K562 (cell line): Measurements from ENCODE around the gene C2orf92. TPM values are rescaled to one million over a fixed set of nuclear protein-coding genes. Genes with fewer than 3 reads are reported as not detected.

Source experiments
- ATAC-seq: fragments of 200-7000 bp; cut with Tn5 transposase; 3 replicates; pipeline ENCODE4 v1.9.1; 2020; ENCODE audit warnings: moderate library complexity
- BruUV-seq: library from RNA; stranded (reverse); fragments of 400-500 nt; replicated peaks from 2 replicates; lab custom pipeline; 2021; lab: Mats Ljungman, UMichigan
- CTCF ChIA-PET: fragments of 300-600 bp; formaldehyde crosslinking; extraction: SDS; loops from one replicate; lab custom pipeline; 2021; ENCODE audit warnings: low intra/inter-chr PET ratio; lab: Yijun Ruan, JAX
- POLR2A ChIA-PET: fragments of 300-600, 350-650 bp; sonication (Branson Sonifier 250); formaldehyde crosslinking; extraction: SDS; loops from one replicate; lab custom pipeline; 2021; ENCODE audit warnings: antibody characterized with exemption, inconsistent platforms; lab: Yijun Ruan, JAX
- DNase-seq, 4 experiments: peaks; one replicate each; pipeline versions ENCODE4 v3.0.0 to v3.0.0-alpha.2; 2011 to 2018; ENCODE audit warnings: low spot score in 3 of 4, mixed read lengths in 3 of 4; ENCODE audit errors: extremely low read depth in 1 of 4
- FAIRE-seq: peaks from 2 replicates; lab custom pipeline; 2011; peaks lifted over from hg19 to GRCh38; lab: Jason Lieb, UNC
- H2AFZ ChIP-seq: 2 replicates; pipeline ENCODE4 v1.6.0; 2011; ENCODE audit warnings: low read depth, low read length, control low read depth, inconsistent platforms
- H3K27ac ChIP-seq: fragments of 200-600 bp; 3 replicates; pipeline ENCODE4 v1.8.0; 2011; ENCODE audit warnings: low read depth, mild to moderate bottlenecking, control low read depth, inconsistent platforms, low read length, moderate library complexity, mixed read lengths; ENCODE audit errors: extremely low read depth
- H3K27me3 ChIP-seq, 2 experiments: fragments of 300-600 bp in 1 of 2; 2 replicates in 1 of 2; 3 replicates in 1 of 2; pipeline versions ENCODE4 v1.6.0 to v1.8.0; 2011; ENCODE audit warnings: inconsistent platforms in 2 of 2, low read length in 2 of 2, mild to moderate bottlenecking in 1 of 2, mixed read lengths in 1 of 2, moderate library complexity in 1 of 2; ENCODE audit not compliant: control insufficient read depth in 2 of 2, insufficient read depth in 2 of 2
- H3K36me3 ChIP-seq: fragments of 300-600 bp; 3 replicates; pipeline ENCODE4 v1.8.0; 2011; ENCODE audit warnings: mild to moderate bottlenecking, low read length, inconsistent platforms; ENCODE audit not compliant: control insufficient read depth, insufficient read depth
- H3K4me1 ChIP-seq, 2 experiments: fragments of 200-600 bp in 1 of 2; replicated peaks in 1 of 2; 2 replicates in 1 of 2; 3 replicates in 1 of 2; pipeline versions ENCODE4 v1.5.1 to v1.8.0; 2011; ENCODE audit warnings: inconsistent platforms in 2 of 2, low read length in 2 of 2, mild to moderate bottlenecking in 1 of 2, mixed read lengths in 1 of 2, moderate library complexity in 1 of 2; ENCODE audit not compliant: control insufficient read depth in 2 of 2, insufficient read depth in 2 of 2
- H3K4me2 ChIP-seq: 2 replicates; pipeline ENCODE4 v1.6.1; 2011; ENCODE audit warnings: low read length, control low read depth, inconsistent platforms, mixed read lengths; ENCODE audit not compliant: insufficient read depth
- H3K4me3 ChIP-seq: fragments of 200-600 bp; sonication (generic), shearing (Covaris generic); 2 replicates; pipeline ENCODE4 v1.5.1; 2016; ENCODE audit warnings: control low read depth, inconsistent platforms
- H3K79me2 ChIP-seq: fragments of 200-600 bp; 3 replicates; pipeline ENCODE4 v1.8.0; 2011; ENCODE audit warnings: low read length, inconsistent platforms; ENCODE audit not compliant: control insufficient read depth, insufficient read depth
- H3K9ac ChIP-seq, 2 experiments: 2 replicates each; pipeline versions ENCODE4 v1.6.0 to v1.6.1; 2011; ENCODE audit warnings: low read depth in 2 of 2, low read length in 2 of 2, control low read depth in 1 of 2, inconsistent platforms in 1 of 2, mild to moderate bottlenecking in 1 of 2, mixed read lengths in 1 of 2; ENCODE audit not compliant: insufficient read depth in 1 of 2
- H3K9me1 ChIP-seq: one replicate; pipeline ENCODE4 v1.6.0; 2011; ENCODE audit warnings: inconsistent platforms, mild to moderate bottlenecking, low read length, moderate library complexity; ENCODE audit not compliant: control insufficient read depth, insufficient read depth
- H3K9me3 ChIP-seq: replicated peaks from 2 replicates; pipeline ENCODE4 v1.5.1; 2011; ENCODE audit warnings: low read depth, low read length, inconsistent platforms; ENCODE audit not compliant: control insufficient read depth, insufficient read depth
- H4K20me1 ChIP-seq: replicated peaks from 2 replicates; pipeline ENCODE4 v1.6.1; 2011; ENCODE audit warnings: low read length, inconsistent platforms, mixed read lengths; ENCODE audit not compliant: control insufficient read depth, insufficient read depth
- BCOR ChIP-seq: fragments of 450-650 bp; IDR thresholded peaks from 2 replicates; pipeline ENCODE4 v1.6.1; 2016
- CCAR2 ChIP-seq: fragments of 200-400 bp; formaldehyde crosslinking; IDR thresholded peaks from 2 replicates; pipeline ENCODE4 v1.6.1; 2017; ENCODE audit warnings: mild to moderate bottlenecking, low read depth, low read length
- EP300 ChIP-seq: IDR thresholded peaks from 2 replicates; pipeline ENCODE4 v1.6.1; 2012; ENCODE audit warnings: low read length, improper control_type of control experiment
- FOXO4 ChIP-seq: fragments of 450-650 bp; formaldehyde crosslinking; IDR thresholded peaks from 2 replicates; pipeline ENCODE4 v1.4.0; 2020; ENCODE audit warnings: mild to moderate bottlenecking, moderate library complexity
- FOXP4 ChIP-seq: sonication (generic); formaldehyde crosslinking; IDR thresholded peaks from 2 replicates; pipeline ENCODE4 v1.8.0; 2022; ENCODE audit warnings: mild to moderate bottlenecking, missing genetic modification reagents, borderline replicate concordance
- GABPB2 ChIP-seq: fragments of 250-450 bp; sonication (Bioruptor Pico); conservative IDR thresholded peaks from 2 replicates; pipeline ENCODE4 v1.5.1; 2021; ENCODE audit warnings: mild to moderate bottlenecking
- GATA2 ChIP-seq: sonication (generic); formaldehyde crosslinking; IDR thresholded peaks from 2 replicates; pipeline ENCODE4 v1.4.0; 2020; ENCODE audit warnings: mild to moderate bottlenecking, missing genetic modification reagents
- GTF2E2 ChIP-seq: fragments of 200-800 bp; sonication (Bioruptor generic); IDR thresholded peaks from 2 replicates; pipeline ENCODE4 v1.6.1; 2016; ENCODE audit warnings: missing genetic modification characterization, missing compliant biosample characterization
- HMGXB4 ChIP-seq: sonication (generic); formaldehyde crosslinking; IDR thresholded peaks from 2 replicates; pipeline ENCODE4 v1.8.1; 2023; ENCODE audit warnings: mild to moderate bottlenecking, missing genetic modification reagents
- MEIS2 ChIP-seq: fragments of 450-650 bp; IDR thresholded peaks from 2 replicates; pipeline ENCODE4 v1.6.1; 2014; ENCODE audit warnings: mild to moderate bottlenecking; ENCODE audit not compliant: partially characterized antibody
- PHTF2 ChIP-seq: fragments of 250-450 bp; sonication (Bioruptor Pico); IDR thresholded peaks from 2 replicates; pipeline ENCODE4 v1.5.0; 2021; ENCODE audit warnings: mild to moderate bottlenecking
- RFX5 ChIP-seq: IDR thresholded peaks from 2 replicates; pipeline ENCODE4 v1.6.1; 2011; ENCODE audit warnings: low read depth, mild to moderate bottlenecking, improper control_type of control experiment, low read length
- SMAD2 ChIP-seq: fragments of 150-350 bp; IDR thresholded peaks from 2 replicates; pipeline ENCODE4 v1.6.1; 2014; ENCODE audit warnings: low read depth, mild to moderate bottlenecking, low read length
- TFAM ChIP-seq: fragments of 250-450 bp; sonication (Bioruptor Pico); conservative IDR thresholded peaks from 2 replicates; pipeline ENCODE4 v1.5.0; 2021; ENCODE audit warnings: mild to moderate bottlenecking, moderate library complexity
- TRIM24 ChIP-seq, 2 experiments: fragments of 450-650 bp; IDR thresholded peaks; 2 replicates each; pipeline ENCODE4 v1.6.1; 2016
- U2AF1 ChIP-seq: fragments of 200-400 bp; formaldehyde crosslinking; optimal IDR thresholded peaks from 2 replicates; pipeline ENCODE3; 2017; ENCODE audit warnings: mild to moderate bottlenecking, low read depth, low read length, moderate library complexity
- ZNF124 ChIP-seq: sonication (generic); formaldehyde crosslinking; IDR thresholded peaks from 2 replicates; pipeline ENCODE4 v1.8.1; 2022; ENCODE audit warnings: missing genetic modification reagents
- ZNF311 ChIP-seq: fragments of 250-450 bp; sonication (Bioruptor Pico); IDR thresholded peaks from 2 replicates; pipeline ENCODE4 v1.4.0; 2020; ENCODE audit warnings: mild to moderate bottlenecking, moderate library complexity
- ZNF778 ChIP-seq: fragments of 450-650 bp; formaldehyde crosslinking; IDR thresholded peaks from 2 replicates; pipeline ENCODE4 v1.4.0; 2020; ENCODE audit warnings: mild to moderate bottlenecking, moderate library complexity
- WGBS: fragments of 100-300 bp; shearing (Covaris generic); methylation state at CpG from one replicate; pipeline ENCODE4 v1.1.6; 2016; ENCODE audit warnings: low coverage, mixed read lengths; ENCODE audit not compliant: insufficient coverage; ENCODE audit errors: missing lambda C conversion rate; 5-methylcytosine and 5-hydroxymethylcytosine counted together
- in situ Hi-C: fragments of 300-500 bp; cut with MboI; formaldehyde crosslinking; loops from 4 replicates; pipeline ENCODE4 v1.15.0; 2018; ENCODE audit warnings: inconsistent platforms, mixed read lengths
- intact Hi-C: fragments of 100-400 bp; cut with micrococcal nuclease; formaldehyde crosslinking; loops from 2 replicates; pipeline ENCODE4 v1.14.2; 2022
- polyA plus RNA-seq, 8 experiments: library from polyadenylated mRNA; depleted of rRNA in 4 of 8; stranded (reverse) in 5 of 8; unstranded in 3 of 8; fragments of >200 nt; fragmentation: Nextera tagmentation in 2 of 8; fragmentation: Illumina TruSeq in 1 of 8; extraction: Ambion mirVana in 2 of 8; extraction: Trizol in 1 of 8; gene quantifications; 2 replicates each; pipeline versions ENCODE4 v1.2.1 to v1.2.3, GENCODE V29; 2011 to 2014; ENCODE audit warnings: inconsistent platforms in 1 of 8, missing spikeins in 1 of 8
- total RNA-seq, 7 experiments: library from RNA; depleted of rRNA in 6 of 7; stranded (reverse); fragments of >200 nt in 6 of 7; fragmentation: Illumina TruSeq in 2 of 7; extraction: Trizol in 2 of 7; gene quantifications; 2 replicates each; pipeline versions ENCODE4 v1.2.1 to v1.2.3, GENCODE V29; 2011 to 2021; ENCODE audit warnings: low replicate concordance in 1 of 7

C2orf92 gene
- total and polyA plus RNA-seq, 9 of the 15 experiments (the other 6 are each of a cell fraction or from before 2014, with no cell fraction given): 0.65 to 6.8 (median 3.6) TPM

GRCh38 chr2:97743913-97744312 is 74.4 kb downstream of the C2orf92 start:
- Histone ChIP-seq H3K79me2 (no peaks in the 10 kb centered on the region), H3K27ac (no peak overlapping the region), H4K20me1 (no peaks in the 10 kb centered on the region), H2AFZ (no peak overlapping the region), H3K9me1 (no peaks in the 10 kb centered on the region), H3K4me2 (no peak overlapping the region), H3K4me3 (no peak overlapping the region), H3K36me3 (no peaks in the 10 kb centered on the region), H3K9ac (no peak overlapping the region), H3K27me3 (peaks cover 0 to 7% of the 10 kb centered on the region in 2 experiments; a peak in 2 of 5 replicates), H3K9me3 (no peaks in the 10 kb centered on the region), H3K4me1 (peaks cover 13 to 21% of the 10 kb centered on the region in 2 experiments)
- in situ Hi-C loops: no loop called here
- FAIRE-seq: no peak
- ATAC-seq: no peak
- BruUV-seq: no TSS peak
- TF ChIP-seq TFAM (CRISPR knock-in tag) (no peak), GABPB2 (CRISPR knock-in tag) (no peak), BCOR (no peak), MEIS2 (no peak), FOXP4 (no peak), GATA2 (CRISPR knock-in tag) (no peak), GTF2E2 (no peak), HMGXB4 (CRISPR knock-in tag) (no peak), U2AF1 (no peak), ZNF311 (CRISPR knock-in tag) (no peak), TRIM24 (IDR thresholded peaks at IDR 0.05) (no peak), SMAD2 (no peak), CCAR2 (no peak), ZNF778 (CRISPR knock-in tag) (no peak), FOXO4 (CRISPR knock-in tag) (no peak), ZNF124 (CRISPR knock-in tag) (no peak), PHTF2 (no peak), EP300 (no peak), RFX5 (no peak)
- CTCF ChIA-PET: no interaction called here
- intact Hi-C loops: loop anchor here (10.0 kb wide), 2 partner anchors 149 to 641 kb away; no protein-coding TSS in a partner anchor
- 77% methylated on average over 6 of the region's 6 CpGs for WGBS
- POLR2A ChIA-PET: no interaction called here
- no peak for DNase-seq
